H9 (cell line): Measurements from ENCODE around the gene CLIP1. TPM values are rescaled to one million over a fixed set of nuclear protein-coding genes. Genes with fewer than 3 reads are reported as not detected.

ENCODE experiments used
- DNase-seq: peaks from one replicate; pipeline ENCODE4 v3.0.0-alpha.2; 2017
- H2AFZ ChIP-seq: one replicate; pipeline ENCODE4 v1.6.1; 2013; ENCODE audit warnings: mild to moderate bottlenecking, low read length, control low read depth, moderate library complexity
- H2AK5ac ChIP-seq: 2 replicates; pipeline ENCODE4 v1.6.1; 2013; ENCODE audit warnings: low read length, control low read depth, mixed read lengths; ENCODE audit not compliant: insufficient read length
- H2BK120ac ChIP-seq: one replicate; pipeline ENCODE4 v1.6.1; 2013; ENCODE audit warnings: low read depth, mild to moderate bottlenecking, low read length, control low read depth, inconsistent platforms; ENCODE audit not compliant: poor library complexity, severe bottlenecking
- H2BK12ac ChIP-seq: 2 replicates; pipeline ENCODE4 v1.6.1; 2013; ENCODE audit warnings: low read length, control low read depth, mixed read lengths, low read depth; ENCODE audit not compliant: insufficient read length
- H2BK15ac ChIP-seq: 2 replicates; pipeline ENCODE4 v1.6.1; 2013; ENCODE audit warnings: low read depth, low read length, control low read depth
- H2BK20ac ChIP-seq: one replicate; pipeline ENCODE4 v1.6.1; 2013; ENCODE audit warnings: low read depth, mild to moderate bottlenecking, low read length, control low read depth, inconsistent platforms; ENCODE audit not compliant: poor library complexity, severe bottlenecking
- H2BK5ac ChIP-seq: 2 replicates; pipeline ENCODE4 v1.6.1; 2013; ENCODE audit warnings: low read length, control low read depth, mixed read lengths; ENCODE audit not compliant: insufficient read length
- H3K14ac ChIP-seq: 2 replicates; pipeline ENCODE4 v1.6.1; 2013; ENCODE audit warnings: low read length, control low read depth; ENCODE audit not compliant: insufficient read depth
- H3K18ac ChIP-seq: 2 replicates; pipeline ENCODE4 v1.6.1; 2013; ENCODE audit warnings: low read depth, mild to moderate bottlenecking, mixed read lengths, low read length, control low read depth; ENCODE audit not compliant: insufficient read length
- H3K23ac ChIP-seq: 2 replicates; pipeline ENCODE4 v1.6.1; 2013; ENCODE audit warnings: low read length, control low read depth, mixed read lengths, low read depth; ENCODE audit not compliant: insufficient read length
- H3K23me2 ChIP-seq: 2 replicates; pipeline ENCODE4 v1.6.1; 2013; ENCODE audit warnings: low read depth, mild to moderate bottlenecking, mixed read lengths, low read length, control low read depth; ENCODE audit not compliant: insufficient read length, poor library complexity, severe bottlenecking
- H3K27ac ChIP-seq: 2 replicates; pipeline ENCODE4 v1.5.1; 2013; ENCODE audit warnings: low read length, control low read depth, mixed read lengths, low read depth; ENCODE audit not compliant: insufficient read length
- H3K27me3 ChIP-seq: 2 replicates; pipeline ENCODE4 v1.6.1; 2013; ENCODE audit warnings: low read length, control low read depth, inconsistent platforms; ENCODE audit not compliant: insufficient read depth
- H3K4ac ChIP-seq: 2 replicates; pipeline ENCODE4 v1.6.1; 2013; ENCODE audit warnings: low read depth, mild to moderate bottlenecking, control low read depth, inconsistent platforms, low read length, moderate library complexity
- H3K4me1 ChIP-seq: 2 replicates; pipeline ENCODE4 v1.6.1; 2013; ENCODE audit warnings: low read length, control low read depth, inconsistent platforms; ENCODE audit not compliant: insufficient read depth
- H3K4me2 ChIP-seq: 2 replicates; pipeline ENCODE4 v1.6.1; 2013; ENCODE audit warnings: low read length, control low read depth, mixed read lengths; ENCODE audit not compliant: insufficient read length, insufficient read depth
- H3K56ac ChIP-seq: 2 replicates; pipeline ENCODE4 v1.6.1; 2013; ENCODE audit warnings: low read depth, mild to moderate bottlenecking, mixed read lengths, low read length, control low read depth; ENCODE audit not compliant: insufficient read length
- H3K79me1 ChIP-seq: 2 replicates; pipeline ENCODE4 v1.6.1; 2013; ENCODE audit warnings: low read depth, mild to moderate bottlenecking, moderate library complexity, low read length, control low read depth, inconsistent platforms; ENCODE audit not compliant: insufficient read depth, poor library complexity, severe bottlenecking
- H3K79me2 ChIP-seq: 2 replicates; pipeline ENCODE4 v1.6.1; 2013; ENCODE audit warnings: low read length, control low read depth, inconsistent platforms; ENCODE audit not compliant: insufficient read depth
- H3K9ac ChIP-seq: 2 replicates; pipeline ENCODE4 v1.6.1; 2013; ENCODE audit warnings: low read length, control low read depth, mixed read lengths; ENCODE audit not compliant: insufficient read length; ENCODE audit errors: extremely low read depth
- H3K9me3 ChIP-seq: one replicate; pipeline ENCODE4 v1.6.1; 2013; ENCODE audit warnings: low read depth, low read length, inconsistent platforms; ENCODE audit not compliant: control insufficient read depth
- H3T11ph ChIP-seq: one replicate; pipeline ENCODE4 v1.6.1; 2013; ENCODE audit warnings: mild to moderate bottlenecking, low read length, control low read depth, inconsistent platforms
- H4K20me1 ChIP-seq: one replicate; pipeline ENCODE4 v1.6.1; 2013; ENCODE audit not compliant: control insufficient read depth, insufficient read length, insufficient read depth
- H4K5ac ChIP-seq: 2 replicates; pipeline ENCODE4 v1.6.1; 2013; ENCODE audit warnings: low read depth, mild to moderate bottlenecking, mixed read lengths, low read length, control low read depth; ENCODE audit not compliant: insufficient read length
- H4K8ac ChIP-seq: replicated peaks from 2 replicates; pipeline ENCODE4 v1.6.1; 2013; ENCODE audit warnings: low read length, control low read depth, mixed read lengths, low read depth; ENCODE audit not compliant: insufficient read length
- H4K91ac ChIP-seq: 2 replicates; pipeline ENCODE4 v1.6.1; 2013; ENCODE audit warnings: low read depth, mild to moderate bottlenecking, moderate library complexity, mixed read lengths, low read length, control low read depth; ENCODE audit not compliant: insufficient read length
- H3K27ac Mint-ChIP-seq, 3 experiments: 2 replicates in 2 of 3; 3 replicates in 1 of 3; pipeline ENCODE4 v1.8.0; 2020 to 2021; ENCODE audit warnings: mixed read lengths in 3 of 3, mild to moderate bottlenecking in 1 of 3, moderate library complexity in 1 of 3
- H3K27me3 Mint-ChIP-seq: 2 replicates; pipeline ENCODE4 v1.8.0; 2021; ENCODE audit warnings: low read depth, mild to moderate bottlenecking, moderate library complexity, mixed read lengths
- H3K36me3 Mint-ChIP-seq, 3 experiments: 2 replicates in 2 of 3; 3 replicates in 1 of 3; pipeline ENCODE4 v1.8.0; 2020 to 2021; ENCODE audit warnings: low read depth in 3 of 3, mixed read lengths in 3 of 3; ENCODE audit not compliant: insufficient read depth in 1 of 3
- H3K4me1 Mint-ChIP-seq, 2 experiments: 2 replicates each; pipeline ENCODE4 v1.8.0; 2020; ENCODE audit warnings: mixed read lengths in 2 of 2
- H3K4me3 Mint-ChIP-seq, 2 experiments: 2 replicates in 1 of 2; 3 replicates in 1 of 2; pipeline ENCODE4 v1.8.0; 2020 to 2021; ENCODE audit warnings: mild to moderate bottlenecking in 2 of 2, mixed read lengths in 2 of 2, moderate library complexity in 1 of 2
- H3K9me3 Mint-ChIP-seq, 2 experiments: 2 replicates in 1 of 2; 3 replicates in 1 of 2; pipeline ENCODE4 v1.8.0; 2020; ENCODE audit warnings: mild to moderate bottlenecking in 2 of 2, mixed read lengths in 2 of 2, moderate library complexity in 1 of 2
- WGBS: extraction: QIAGEN DNeasy Blood & Tissue Kit; methylation state at CpG from one replicate; pipeline ENCODE4 v1.1.7; 2013; ENCODE audit warnings: missing lambda C conversion rate, low lambda C conversion rate, mixed read lengths; ENCODE audit not compliant: insufficient read length; ENCODE audit errors: extremely low coverage; 5-methylcytosine and 5-hydroxymethylcytosine counted together
- total RNA-seq: library from RNA; stranded (reverse); gene quantifications from 2 replicates; pipeline ENCODE4 v1.2.1, GENCODE V29; 2021
- TF ChIP-seq, protein P1 (sequence below): fragments of 200-600 bp; sonication (generic); conservative IDR thresholded peaks from 3 replicates; pipeline ENCODE4 v1.8.0; 2021; ENCODE audit warnings: antibody characterized with exemption, mild to moderate bottlenecking

Gene CLIP1
- total RNA-seq, 1 experiment from 2014 or later, result 23.6 TPM

DNA sequence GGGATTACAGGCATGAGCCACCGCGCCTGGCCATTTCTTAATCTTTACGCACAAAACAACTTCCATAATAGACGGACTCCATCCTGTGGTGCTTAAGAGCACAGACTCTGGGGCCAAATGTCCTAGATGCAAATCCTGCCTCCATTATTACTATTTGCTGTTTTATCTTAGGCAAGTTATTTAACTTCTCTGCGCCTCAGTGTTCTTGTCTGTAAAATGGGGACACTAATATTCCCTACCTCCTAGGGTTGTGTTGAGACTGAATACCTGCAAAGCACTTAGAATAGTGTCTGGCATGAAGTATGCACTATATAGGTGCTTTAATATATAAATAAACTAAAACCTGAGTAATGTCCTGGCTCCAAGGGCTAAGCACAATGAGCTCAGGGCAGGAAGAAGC, 76.4 kb downstream of the CLIP1 start:
- Mint-ChIP-seq H3K4me3 (no peak overlapping the region), H3K36me3 (peaks cover 0 to 6% (median 3%) of the 10 kb centered on the region in 3 experiments; a peak in 2 of 7 replicates), H3K9me3 (no peaks in the 10 kb centered on the region), H3K27ac (no peak overlapping the region), H3K4me1 (no peaks in the 10 kb centered on the region), H3K27me3 (no peaks in the 10 kb centered on the region)
- Histone ChIP-seq H3K56ac (no peak overlapping the region), H3K27ac (no peak overlapping the region), H3K27me3 (no peaks in the 10 kb centered on the region), H4K91ac (no peak overlapping the region), H2BK5ac (no peak overlapping the region), H4K5ac (no peak overlapping the region), H3K23ac (no peak overlapping the region), H2AFZ (no peak overlapping the region), H3K79me1 (no peaks in the 10 kb centered on the region), H3K4me1 (no peaks in the 10 kb centered on the region), H3K9me3 (no peaks in the 10 kb centered on the region), H3K79me2 (no peaks in the 10 kb centered on the region), H2BK15ac (no peak overlapping the region), H3T11ph (no peak overlapping the region), H4K8ac (no peak overlapping the region), H3K9ac (no peak overlapping the region), H3K23me2 (no peaks in the 10 kb centered on the region), H2AK5ac (no peak overlapping the region), H3K4ac (no peak overlapping the region), H4K20me1 (no peaks in the 10 kb centered on the region), H3K14ac (no peak overlapping the region), H2BK20ac (no peak overlapping the region), H3K4me2 (no peak overlapping the region), H2BK12ac (no peak overlapping the region), H2BK120ac (no peak overlapping the region), H3K18ac (no peak overlapping the region)
- DNase-seq, result no peak
- WGBS, result no CpG with 5 or more reads among the region's 5 CpGs
- TF ChIP-seq, protein P1, sequence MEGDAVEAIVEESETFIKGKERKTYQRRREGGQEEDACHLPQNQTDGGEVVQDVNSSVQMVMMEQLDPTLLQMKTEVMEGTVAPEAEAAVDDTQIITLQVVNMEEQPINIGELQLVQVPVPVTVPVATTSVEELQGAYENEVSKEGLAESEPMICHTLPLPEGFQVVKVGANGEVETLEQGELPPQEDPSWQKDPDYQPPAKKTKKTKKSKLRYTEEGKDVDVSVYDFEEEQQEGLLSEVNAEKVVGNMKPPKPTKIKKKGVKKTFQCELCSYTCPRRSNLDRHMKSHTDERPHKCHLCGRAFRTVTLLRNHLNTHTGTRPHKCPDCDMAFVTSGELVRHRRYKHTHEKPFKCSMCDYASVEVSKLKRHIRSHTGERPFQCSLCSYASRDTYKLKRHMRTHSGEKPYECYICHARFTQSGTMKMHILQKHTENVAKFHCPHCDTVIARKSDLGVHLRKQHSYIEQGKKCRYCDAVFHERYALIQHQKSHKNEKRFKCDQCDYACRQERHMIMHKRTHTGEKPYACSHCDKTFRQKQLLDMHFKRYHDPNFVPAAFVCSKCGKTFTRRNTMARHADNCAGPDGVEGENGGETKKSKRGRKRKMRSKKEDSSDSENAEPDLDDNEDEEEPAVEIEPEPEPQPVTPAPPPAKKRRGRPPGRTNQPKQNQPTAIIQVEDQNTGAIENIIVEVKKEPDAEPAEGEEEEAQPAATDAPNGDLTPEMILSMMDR, result no peak
